K562 (cell line): ENCODE results near the gene CPEB1. TPM values are rescaled to one million over a fixed set of nuclear protein-coding genes. Genes with fewer than 3 reads are reported as not detected.

Experiments used
- CBFA2T3 ChIP-seq: fragments of 450-650 bp; IDR thresholded peaks from 2 replicates; pipeline ENCODE4 v1.6.1; 2017
- E2F1 ChIP-seq: sonication (generic); formaldehyde crosslinking; IDR thresholded peaks from 2 replicates; pipeline ENCODE4 v1.8.1; 2023; ENCODE audit warnings: mild to moderate bottlenecking, missing genetic modification reagents, moderate library complexity
- MTF1 ChIP-seq: fragments of 250-450 bp; sonication (Bioruptor Pico); IDR thresholded peaks from 2 replicates; pipeline ENCODE4 v1.9.0; 2021; ENCODE audit warnings: moderate library complexity, mild to moderate bottlenecking, inconsistent platforms, borderline replicate concordance
- RBBP5 ChIP-seq: fragments of 200-600 bp; sonication (generic); IDR thresholded peaks from 2 replicates; pipeline ENCODE4 v1.6.1; 2012; ENCODE audit warnings: borderline replicate concordance, mild to moderate bottlenecking, low read length, control low read depth, inconsistent platforms; ENCODE audit not compliant: insufficient read depth, poor library complexity, severe bottlenecking
- RBM22 ChIP-seq: fragments of 200-400 bp; formaldehyde crosslinking; IDR thresholded peaks from 2 replicates; pipeline ENCODE4 v1.6.1; 2018; ENCODE audit warnings: low read length, low read depth; ENCODE audit not compliant: poor library complexity, severe bottlenecking
- RNF219 ChIP-seq: fragments of 250-450 bp; sonication (Bioruptor Pico); IDR thresholded peaks from 2 replicates; pipeline ENCODE4 v1.5.0; 2022; ENCODE audit warnings: mild to moderate bottlenecking
- STAT5B ChIP-seq: fragments of 250-450 bp; sonication (Bioruptor Pico); IDR thresholded peaks from 2 replicates; pipeline ENCODE4 v1.8.0; 2021; ENCODE audit warnings: mild to moderate bottlenecking, inconsistent platforms
- TARDBP ChIP-seq: fragments of 450-650 bp; IDR thresholded peaks from 2 replicates; pipeline ENCODE4 v1.6.1; 2016
- TEAD4 ChIP-seq, 2 experiments: sonication (generic) in 1 of 2; formaldehyde crosslinking in 1 of 2; IDR thresholded peaks; 2 replicates each; pipeline versions ENCODE4 v1.6.1 to v1.8.0; 2012 to 2022; ENCODE audit warnings: borderline replicate concordance in 1 of 2, inconsistent platforms in 1 of 2, low read length in 1 of 2, mild to moderate bottlenecking in 1 of 2, missing genetic modification reagents in 1 of 2
- ZBTB12 ChIP-seq: fragments of 250-450 bp; sonication (Bioruptor Pico); IDR thresholded peaks from 2 replicates; pipeline ENCODE4 v1.4.0; 2020
- ZNF277 ChIP-seq: fragments of 250-450 bp; sonication (Bioruptor Pico); IDR thresholded peaks from 2 replicates; pipeline ENCODE4 v1.8.0; 2022; ENCODE audit warnings: inconsistent platforms, mild to moderate bottlenecking, moderate library complexity, borderline replicate concordance
- ZNF583 ChIP-seq: fragments of 250-450 bp; sonication (Bioruptor Pico); IDR thresholded peaks from 2 replicates; pipeline ENCODE4 v1.4.0; 2020
- ZNF609 ChIP-seq: sonication (generic); formaldehyde crosslinking; IDR thresholded peaks from 2 replicates; pipeline ENCODE4 v1.8.1; 2023; ENCODE audit warnings: missing genetic modification reagents, mild to moderate bottlenecking, borderline replicate concordance
- ZNF717 ChIP-seq: fragments of 250-450 bp; sonication (Bioruptor Pico); IDR thresholded peaks from 2 replicates; pipeline ENCODE4 v1.5.0; 2021
- ZZZ3 ChIP-seq: fragments of 450-650 bp; IDR thresholded peaks from 2 replicates; pipeline ENCODE4 v1.6.1; 2016; ENCODE audit warnings: antibody characterized with exemption, mild to moderate bottlenecking, moderate library complexity
- polyA plus RNA-seq, 8 experiments: library from polyadenylated mRNA; depleted of rRNA in 4 of 8; stranded (reverse) in 5 of 8; unstranded in 3 of 8; fragments of >200 nt; fragmentation: Nextera tagmentation in 2 of 8; fragmentation: Illumina TruSeq in 1 of 8; extraction: Ambion mirVana in 2 of 8; extraction: Trizol in 1 of 8; gene quantifications; 2 replicates each; pipeline versions ENCODE4 v1.2.1 to v1.2.3, GENCODE V29; 2011 to 2014; ENCODE audit warnings: inconsistent platforms in 1 of 8, missing spikeins in 1 of 8
- total RNA-seq, 7 experiments: library from RNA; depleted of rRNA in 6 of 7; stranded (reverse); fragments of >200 nt in 6 of 7; fragmentation: Illumina TruSeq in 2 of 7; extraction: Trizol in 2 of 7; gene quantifications; 2 replicates each; pipeline versions ENCODE4 v1.2.1 to v1.2.3, GENCODE V29; 2011 to 2021; ENCODE audit warnings: low replicate concordance in 1 of 7

CPEB1 gene
- total and polyA plus RNA-seq, 9 of the 15 experiments (the other 6 are each of a cell fraction or from before 2014, with no cell fraction given) = 2.2 to 13.4 (median 9.7) TPM

- peak; percentile 76; the same call in 1 of the 2 replicates for TF ChIP-seq RNF219 (CRISPR knock-in tag)
- no peak for TF ChIP-seq MTF1 (CRISPR knock-in tag)
- no peak for TF ChIP-seq ZNF609 (CRISPR knock-in tag)
- no peak for TF ChIP-seq ZNF277 (CRISPR knock-in tag)
- peak; percentile 100 for TF ChIP-seq RBBP5
- peak; percentile 91 for TF ChIP-seq E2F1
- 0 out of 2 replicates have a peak, but pooled peaks have one; percentile 52 for TF ChIP-seq ZNF717 (CRISPR knock-in tag)
- no peak for TF ChIP-seq ZNF583 (CRISPR knock-in tag)
- TF ChIP-seq ZZZ3 = peak; percentile 97
- TF ChIP-seq RBM22 = peak; percentile 99
- peak; percentile 79; the same call in 1 of the 2 replicates for TF ChIP-seq TARDBP
- TF ChIP-seq TEAD4 (IDR thresholded peaks at IDR 0.05; ENCODE audit: low read length) = no peak
- no peak for TF ChIP-seq TEAD4 (CRISPR knock-in tag; IDR thresholded peaks at IDR 0.05; ENCODE audit: borderline replicate concordance)
- TF ChIP-seq CBFA2T3 = peak; percentile 6; the same call in 1 of the 2 replicates
- no peak for TF ChIP-seq STAT5B (CRISPR knock-in tag)
- TF ChIP-seq ZBTB12 (CRISPR knock-in tag) = no peak; the same call in 1 of the 2 replicates
Measured at GRCh38 chr15:82540055-82540983, 106.8 kb downstream of the CPEB1 start, which contains the start of gene RPS17 (continued).
